Astrocyte (in vitro differentiated cells and primary cell): Measurements from ENCODE around the gene EVA1C. TPM values are rescaled to one million over a fixed set of nuclear protein-coding genes. Genes with fewer than 3 reads are reported as not detected.

Experiments
- DNase-seq: peaks from one replicate; pipeline ENCODE4 v3.0.0-alpha.2; 2010; ENCODE audit warnings: low read depth
- FAIRE-seq: peaks from 2 replicates; lab custom pipeline; 2011; peaks lifted over from hg19 to GRCh38; lab: Jason Lieb, UNC
- H2AFZ ChIP-seq: 2 replicates; pipeline ENCODE4 v1.6.0; 2012; ENCODE audit warnings: low read depth, low read length, inconsistent platforms
- H3K27ac ChIP-seq: 2 replicates; pipeline ENCODE4 v1.5.1; 2011; ENCODE audit warnings: low read depth, low read length, inconsistent platforms
- H3K27me3 ChIP-seq: 2 replicates; pipeline ENCODE4 v1.6.0; 2011; ENCODE audit warnings: low read length, inconsistent platforms; ENCODE audit not compliant: insufficient read depth
- H3K36me3 ChIP-seq: 2 replicates; pipeline ENCODE4 v1.5.1; 2011; ENCODE audit warnings: low read length, inconsistent platforms; ENCODE audit not compliant: insufficient read depth
- H3K4me1 ChIP-seq: 2 replicates; pipeline ENCODE4 v1.5.1; 2011; ENCODE audit warnings: low read length, inconsistent platforms; ENCODE audit not compliant: insufficient read depth
- H3K4me2 ChIP-seq: 2 replicates; pipeline ENCODE4 v1.6.0; 2012; ENCODE audit warnings: low read length, inconsistent platforms
- H3K4me3 ChIP-seq: 2 replicates; pipeline ENCODE4 v1.5.1; 2011; ENCODE audit warnings: low read depth, mild to moderate bottlenecking, low read length, inconsistent platforms; ENCODE audit not compliant: insufficient read depth
- H3K79me2 ChIP-seq: 2 replicates; pipeline ENCODE4 v1.6.0; 2012; ENCODE audit warnings: mild to moderate bottlenecking, low read length, inconsistent platforms; ENCODE audit not compliant: insufficient read depth
- H3K9ac ChIP-seq: 2 replicates; pipeline ENCODE4 v1.6.0; 2012; ENCODE audit warnings: mild to moderate bottlenecking, low read length, inconsistent platforms
- H3K9me3 ChIP-seq: 2 replicates; pipeline ENCODE4 v1.5.1; 2012; ENCODE audit warnings: low read depth, mild to moderate bottlenecking, low read length, inconsistent platforms; ENCODE audit not compliant: insufficient read depth
- H4K20me1 ChIP-seq: 2 replicates; pipeline ENCODE4 v1.6.0; 2012; ENCODE audit warnings: low read length, inconsistent platforms; ENCODE audit not compliant: insufficient read depth
- H3K27ac Mint-ChIP-seq: one replicate; pipeline ENCODE4 v1.8.0; 2021; ENCODE audit warnings: mild to moderate bottlenecking, mixed read lengths; ENCODE audit not compliant: unreplicated experiment
- H3K27me3 Mint-ChIP-seq: one replicate; pipeline ENCODE4 v1.8.0; 2021; ENCODE audit warnings: low read depth, mixed read lengths; ENCODE audit not compliant: unreplicated experiment
- H3K36me3 Mint-ChIP-seq: one replicate; pipeline ENCODE4 v1.8.0; 2021; ENCODE audit warnings: low read depth, mixed read lengths; ENCODE audit not compliant: unreplicated experiment
- H3K4me1 Mint-ChIP-seq: one replicate; pipeline ENCODE4 v1.8.0; 2021; ENCODE audit warnings: low read depth, mixed read lengths; ENCODE audit not compliant: unreplicated experiment
- H3K4me3 Mint-ChIP-seq: one replicate; pipeline ENCODE4 v1.8.0; 2021; ENCODE audit warnings: mild to moderate bottlenecking, moderate library complexity, mixed read lengths; ENCODE audit not compliant: unreplicated experiment
- H3K9me3 Mint-ChIP-seq: one replicate; pipeline ENCODE4 v1.8.0; 2021; ENCODE audit warnings: mild to moderate bottlenecking, mixed read lengths; ENCODE audit not compliant: unreplicated experiment
- CTCF ChIP-seq: IDR thresholded peaks from 2 replicates; pipeline ENCODE4 v1.5.1; 2011; ENCODE audit warnings: low read depth, mild to moderate bottlenecking, inconsistent platforms, low read length, moderate library complexity; ENCODE audit not compliant: insufficient read depth
- EZH2 ChIP-seq: IDR thresholded peaks from 2 replicates; pipeline ENCODE4 v1.6.1; 2012; ENCODE audit warnings: mild to moderate bottlenecking, low read length, inconsistent platforms; ENCODE audit not compliant: insufficient read depth
- total RNA-seq: library from RNA; stranded (reverse); gene quantifications from 2 replicates; pipeline ENCODE4 v1.2.1, GENCODE V29; 2021

The EVA1C gene
- total RNA-seq, 1 donor from 2014 or later: not detected

GRCh38 chr21:32535612-32536011 is 123.1 kb downstream of the EVA1C start:
- no peaks in the 10 kb centered on the region for H3K27me3 ChIP-seq
- H3K4me1 Mint-ChIP-seq: no peaks in the 10 kb centered on the region
- H3K36me3 Mint-ChIP-seq: no peaks in the 10 kb centered on the region
- no peak overlapping the region for H2AFZ ChIP-seq
- H3K27ac ChIP-seq: no peak overlapping the region
- H3K79me2 ChIP-seq: no peaks in the 10 kb centered on the region
- H3K27ac Mint-ChIP-seq: no peak overlapping the region
- no peaks in the 10 kb centered on the region for H3K27me3 Mint-ChIP-seq
- FAIRE-seq: no peak
- DNase-seq: no peak
- H3K4me3 Mint-ChIP-seq: no peak overlapping the region
- H3K9ac ChIP-seq: no peak overlapping the region
- H3K4me2 ChIP-seq: no peak overlapping the region
- no peaks in the 10 kb centered on the region for H3K36me3 ChIP-seq
- H3K9me3 ChIP-seq: no peaks in the 10 kb centered on the region
- no peak for TF ChIP-seq EZH2
- TF ChIP-seq CTCF: no peak
- H4K20me1 ChIP-seq: no peaks in the 10 kb centered on the region
- H3K4me1 ChIP-seq: no peaks in the 10 kb centered on the region
- no peak overlapping the region for H3K4me3 ChIP-seq
- H3K9me3 Mint-ChIP-seq: peaks cover 6% of the 10 kb centered on the region

- Histone ChIP-seq H2AFZ (no peak overlapping the region), H3K9me3 (no peaks in the 10 kb centered on the region), H3K36me3 (no peaks in the 10 kb centered on the region), H3K4me1 (no peaks in the 10 kb centered on the region), H3K79me2 (no peaks in the 10 kb centered on the region), H3K4me2 (no peak overlapping the region), H3K27ac (no peak overlapping the region), H3K27me3 (no peaks in the 10 kb centered on the region), H4K20me1 (no peaks in the 10 kb centered on the region), H3K4me3 (no peak overlapping the region), H3K9ac (no peak overlapping the region)
- TF ChIP-seq CTCF (no peak), EZH2 (no peak)
- Mint-ChIP-seq H3K27me3 (no peaks in the 10 kb centered on the region), H3K4me3 (no peak overlapping the region), H3K27ac (no peak overlapping the region), H3K36me3 (no peaks in the 10 kb centered on the region), H3K4me1 (no peaks in the 10 kb centered on the region), H3K9me3 (no peaks in the 10 kb centered on the region)
- DNase-seq (no peak), FAIRE-seq (no peak)
Measured at GRCh38 chr21:32537569-32537881, 125.0 kb downstream of the EVA1C start.

GRCh38 chr21:32538147-32538792 is 125.8 kb downstream of the EVA1C start:
- TF ChIP-seq EZH2 (no peak), CTCF (no peak)
- no peak overlapping the region for H3K27ac Mint-ChIP-seq
- Histone ChIP-seq H3K27ac (no peak overlapping the region), H3K27me3 (no peaks in the 10 kb centered on the region), H2AFZ (no peak overlapping the region), H4K20me1 (no peaks in the 10 kb centered on the region), H3K4me1 (no peaks in the 10 kb centered on the region), H3K4me2 (no peak overlapping the region), H3K9me3 (no peaks in the 10 kb centered on the region), H3K36me3 (no peaks in the 10 kb centered on the region), H3K9ac (no peak overlapping the region), H3K4me3 (no peak overlapping the region), H3K79me2 (no peaks in the 10 kb centered on the region)
- DNase-seq (no peak), FAIRE-seq (no peak)
- no peaks in the 10 kb centered on the region for H3K9me3 Mint-ChIP-seq
- no peaks in the 10 kb centered on the region for H3K27me3 Mint-ChIP-seq
- no peaks in the 10 kb centered on the region for H3K4me1 Mint-ChIP-seq
- no peaks in the 10 kb centered on the region for H3K36me3 Mint-ChIP-seq
- H3K4me3 Mint-ChIP-seq: no peak overlapping the region
